Fibroblast of peridontal ligament (primary cell): ENCODE data around the gene THSD7B.
"Not testable (repeated sequence)": the region's sequence is repeated elsewhere in the genome, so short reads cannot be mapped to it uniquely, and the experiment has no call there.

Experiments
- DNase-seq: peaks from one replicate; pipeline ENCODE4 v3.0.0-alpha.2; 2010; ENCODE audit errors: extremely low read depth

Gene THSD7B

GRCh38 chr2:137250401-137250800 is 485.1 kb downstream of the THSD7B start:
- DNase-seq = no peak

- DNase-seq = no peak
These were observed 485.7 kb downstream of the THSD7B start for GRCh38 chr2:137251045-137251444.

GRCh38 chr2:137252934-137253333 is 487.6 kb downstream of the THSD7B start:
- DNase-seq = peak; percentile 4

GRCh38 chr2:137254052-137254451 is 488.7 kb downstream of the THSD7B start:
- DNase-seq = no peak

- DNase-seq = no peak
These were observed 490.0 kb downstream of the THSD7B start for GRCh38 chr2:137255345-137255744.

- peak; percentile 2 for DNase-seq
These were observed 490.6 kb downstream of the THSD7B start for GRCh38 chr2:137255990-137256389.

GRCh38 chr2:137261881-137262585 is 496.7 kb downstream of the THSD7B start:
- DNase-seq = no peak

- DNase-seq = no peak
These were observed 497.2 kb downstream of the THSD7B start for GRCh38 chr2:137262594-137262993.

- DNase-seq = no peak
These were observed 522.7 kb downstream of the THSD7B start for GRCh38 chr2:137287913-137288639.

- DNase-seq = no peak
These were observed 526.7 kb downstream of the THSD7B start for GRCh38 chr2:137291836-137292570.

- no peak for DNase-seq
These were observed 533.0 kb downstream of the THSD7B start for GRCh38 chr2:137298377-137298776.

- no peak for DNase-seq
These were observed 535.6 kb downstream of the THSD7B start for GRCh38 chr2:137300987-137301386.

GRCh38 chr2:137302957-137303356 is 537.6 kb downstream of the THSD7B start:
- DNase-seq = no peak

- peak; percentile 3 for DNase-seq
These were observed 550.7 kb downstream of the THSD7B start for GRCh38 chr2:137316075-137316474.

GRCh38 chr2:137321566-137321965 is 556.2 kb downstream of the THSD7B start:
- DNase-seq = no peak

- DNase-seq = not testable (repeated sequence)
These were observed 566.2 kb downstream of the THSD7B start for GRCh38 chr2:137331562-137331961.

GRCh38 chr2:137333386-137334165 is 568.2 kb downstream of the THSD7B start:
- DNase-seq = no peak

GRCh38 chr2:137336067-137336466 is 570.7 kb downstream of the THSD7B start:
- no peak for DNase-seq

GRCh38 chr2:137339051-137339450 is 573.7 kb downstream of the THSD7B start:
- DNase-seq = no peak

GRCh38 chr2:137345994-137346393 is 580.6 kb downstream of the THSD7B start:
- DNase-seq = no peak

- peak; percentile 51 for DNase-seq
These were observed 583.0 kb downstream of the THSD7B start for GRCh38 chr2:137348301-137348700.

GRCh38 chr2:137357634-137358033 is 592.3 kb downstream of the THSD7B start:
- no peak for DNase-seq
